Rectal smooth muscle tissue (tissue), 1 donor: ENCODE measurements around the gene TTC27.
"Not testable (repeated sequence)": the region's sequence is repeated elsewhere in the genome, so short reads cannot be mapped to it uniquely, and the experiment has no call there.

Experiments
- H3K27ac ChIP-seq: one replicate; pipeline ENCODE4 v1.7.0; 2013; ENCODE audit warnings: low read depth, low read length, inconsistent platforms
- H3K27me3 ChIP-seq: one replicate; pipeline ENCODE4 v1.7.0; 2013; ENCODE audit warnings: low read length; ENCODE audit not compliant: control insufficient read depth, insufficient read depth
- H3K36me3 ChIP-seq: one replicate; pipeline ENCODE4 v1.7.0; 2013; ENCODE audit warnings: low read length; ENCODE audit not compliant: control insufficient read depth, insufficient read depth
- H3K4me1 ChIP-seq: one replicate; pipeline ENCODE4 v1.7.0; 2013; ENCODE audit warnings: low read length; ENCODE audit not compliant: control insufficient read depth, insufficient read depth
- H3K4me3 ChIP-seq: one replicate; pipeline ENCODE4 v1.7.0; 2013; ENCODE audit warnings: low read length
- H3K9ac ChIP-seq: one replicate; pipeline ENCODE4 v1.7.0; 2013; ENCODE audit warnings: low read length

TTC27 gene

GRCh38 chr2:32752205-32752604 is 124.4 kb downstream of the TTC27 start:
- no peaks in the 10 kb centered on the region for H3K4me1 ChIP-seq

GRCh38 chr2:32752952-32753351 is 125.1 kb downstream of the TTC27 start:
- no peak overlapping the region for H3K4me3 ChIP-seq
- no peaks in the 10 kb centered on the region for H3K36me3 ChIP-seq
- H3K27ac ChIP-seq, result no peak overlapping the region
- H3K4me1 ChIP-seq, result no peaks in the 10 kb centered on the region
- H3K9ac ChIP-seq, result no peak overlapping the region
- H3K27me3 ChIP-seq, result no peaks in the 10 kb centered on the region

More at GRCh38 chr2:32752205-32752604, 124.4 kb downstream of the TTC27 start:
- no peaks in the 10 kb centered on the region for H3K27me3 ChIP-seq
- no peaks in the 10 kb centered on the region for H3K36me3 ChIP-seq
- H3K27ac ChIP-seq, result no peak overlapping the region
- H3K4me3 ChIP-seq, result no peak overlapping the region
- H3K9ac ChIP-seq, result no peak overlapping the region

- not testable (repeated sequence) for H3K4me1 ChIP-seq, H3K27ac ChIP-seq, H3K4me3 ChIP-seq, H3K9ac ChIP-seq, H3K36me3 ChIP-seq, H3K27me3 ChIP-seq
These were observed 126.8 kb downstream of the TTC27 start for GRCh38 chr2:32754676-32755075.

- Histone ChIP-seq H3K9ac (no peak overlapping the region), H3K36me3 (no peaks in the 10 kb centered on the region), H3K4me3 (no peak overlapping the region), H3K27me3 (no peaks in the 10 kb centered on the region), H3K4me1 (no peaks in the 10 kb centered on the region), H3K27ac (no peak overlapping the region)
These were observed 127.8 kb downstream of the TTC27 start for GRCh38 chr2:32755666-32756065.

GRCh38 chr2:32756074-32756727 is 128.4 kb downstream of the TTC27 start:
- Histone ChIP-seq H3K4me3 (no peak overlapping the region), H3K27me3 (no peaks in the 10 kb centered on the region), H3K4me1 (no peaks in the 10 kb centered on the region), H3K27ac (no peak overlapping the region), H3K36me3 (no peaks in the 10 kb centered on the region), H3K9ac (no peak overlapping the region)

- Histone ChIP-seq H3K4me3 (no peak overlapping the region), H3K9ac (no peak overlapping the region), H3K27ac (no peak overlapping the region), H3K36me3 (no peaks in the 10 kb centered on the region), H3K27me3 (no peaks in the 10 kb centered on the region), H3K4me1 (no peaks in the 10 kb centered on the region)
These were observed 130.4 kb downstream of the TTC27 start for GRCh38 chr2:32758232-32758631.

GRCh38 chr2:32760628-32761027 is 132.8 kb downstream of the TTC27 start:
- Histone ChIP-seq H3K36me3 (no peaks in the 10 kb centered on the region), H3K27ac (no peak overlapping the region), H3K9ac (no peak overlapping the region), H3K4me3 (no peak overlapping the region), H3K27me3 (no peaks in the 10 kb centered on the region), H3K4me1 (no peaks in the 10 kb centered on the region)

- H3K27ac ChIP-seq, result no peak overlapping the region
- no peaks in the 10 kb centered on the region for H3K4me1 ChIP-seq
- no peak overlapping the region for H3K9ac ChIP-seq
- H3K4me3 ChIP-seq, result no peak overlapping the region
- H3K36me3 ChIP-seq, result no peaks in the 10 kb centered on the region
- H3K27me3 ChIP-seq, result no peaks in the 10 kb centered on the region
These were observed 140.7 kb downstream of the TTC27 start for GRCh38 chr2:32768387-32769174.

- Histone ChIP-seq H3K9ac (no peak overlapping the region), H3K27me3 (no peaks in the 10 kb centered on the region), H3K4me3 (no peak overlapping the region), H3K36me3 (no peaks in the 10 kb centered on the region), H3K27ac (no peak overlapping the region), H3K4me1 (no peaks in the 10 kb centered on the region)
These were observed 142.5 kb downstream of the TTC27 start for GRCh38 chr2:32770360-32770759.

- H3K27ac ChIP-seq, result no peak overlapping the region
- no peak overlapping the region for H3K4me3 ChIP-seq
- H3K36me3 ChIP-seq, result no peaks in the 10 kb centered on the region
- no peaks in the 10 kb centered on the region for H3K27me3 ChIP-seq
- H3K9ac ChIP-seq, result no peak overlapping the region
- no peaks in the 10 kb centered on the region for H3K4me1 ChIP-seq
These were observed 145.0 kb downstream of the TTC27 start for GRCh38 chr2:32772638-32773447.

GRCh38 chr2:32773448-32773808 is 145.6 kb downstream of the TTC27 start:
- Histone ChIP-seq H3K9ac (no peak overlapping the region), H3K27ac (no peak overlapping the region), H3K4me3 (no peak overlapping the region), H3K27me3 (no peaks in the 10 kb centered on the region), H3K36me3 (no peaks in the 10 kb centered on the region), H3K4me1 (no peaks in the 10 kb centered on the region)

- Histone ChIP-seq H3K9ac (no peak overlapping the region), H3K36me3 (no peaks in the 10 kb centered on the region), H3K4me1 (no peaks in the 10 kb centered on the region), H3K27me3 (no peaks in the 10 kb centered on the region), H3K27ac (no peak overlapping the region), H3K4me3 (no peak overlapping the region)
These were observed 148.1 kb downstream of the TTC27 start for GRCh38 chr2:32775954-32776353.
